ENCODE results near the gene MYL4.
"Not testable (repeated sequence)": the region's sequence is repeated elsewhere in the genome, so short reads cannot be mapped to it uniquely, and the experiment has no call there.

MYL4 gene

DNA sequence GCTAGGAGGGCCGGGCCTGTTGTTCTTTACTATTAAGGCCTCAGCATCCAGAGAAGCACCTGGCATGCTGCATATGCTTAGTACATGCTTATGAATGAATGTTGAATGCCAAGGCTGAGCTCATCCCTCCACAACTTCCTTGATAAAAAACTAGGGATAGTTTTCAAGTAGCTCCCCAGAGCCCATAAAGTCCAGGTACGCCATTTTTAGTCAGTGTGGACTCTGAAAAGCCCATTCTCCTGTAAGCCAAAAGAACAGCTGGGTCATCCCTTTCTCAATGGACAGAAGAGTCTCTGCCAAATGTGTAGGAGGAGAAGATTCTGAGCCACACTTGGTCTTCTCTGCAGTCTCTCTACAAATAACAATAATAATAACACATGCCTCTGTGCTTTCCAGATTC lies 35.5 kb downstream of the MYL4 start:
- no peak for DNase-seq

DNA sequence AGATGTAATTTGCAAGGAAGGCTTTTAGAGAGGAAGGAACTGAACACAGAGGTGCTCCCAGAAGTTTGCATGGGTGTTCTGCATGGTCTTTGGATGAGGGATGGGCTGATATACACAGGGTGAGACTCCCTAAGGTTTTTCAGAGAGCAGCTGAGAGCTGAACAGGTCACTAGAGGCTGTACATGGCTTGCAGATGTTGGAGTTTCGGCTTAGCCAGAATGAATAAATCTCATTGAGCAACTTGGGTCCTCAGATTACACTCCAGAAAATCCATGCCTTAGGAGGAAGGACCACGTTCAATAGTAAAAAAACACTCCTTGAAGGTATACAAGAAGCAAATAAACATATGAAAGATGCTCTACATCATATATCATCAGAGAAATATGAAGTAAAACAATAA lies 37.0 kb downstream of the MYL4 start:
- no peak for DNase-seq

DNA sequence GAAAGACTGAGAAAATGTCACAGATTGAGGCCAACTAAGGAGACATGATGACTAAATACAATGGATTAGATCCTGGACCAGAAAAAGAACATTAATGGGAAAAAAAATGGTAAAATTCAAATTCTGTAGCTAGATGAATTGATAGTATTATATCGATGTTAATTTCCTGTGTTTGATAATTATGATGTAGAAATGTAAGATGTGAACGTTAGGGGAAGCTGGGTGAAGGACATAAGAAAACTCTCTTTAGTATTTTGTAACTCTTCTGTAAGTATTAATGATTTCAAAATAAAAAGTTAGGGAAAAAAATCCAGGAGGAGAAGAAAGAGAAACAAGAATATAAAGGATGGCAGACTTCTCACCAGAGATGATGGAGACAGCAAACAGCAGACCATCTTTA lies 41.7 kb downstream of the MYL4 start:
- no peak for DNase-seq

DNA sequence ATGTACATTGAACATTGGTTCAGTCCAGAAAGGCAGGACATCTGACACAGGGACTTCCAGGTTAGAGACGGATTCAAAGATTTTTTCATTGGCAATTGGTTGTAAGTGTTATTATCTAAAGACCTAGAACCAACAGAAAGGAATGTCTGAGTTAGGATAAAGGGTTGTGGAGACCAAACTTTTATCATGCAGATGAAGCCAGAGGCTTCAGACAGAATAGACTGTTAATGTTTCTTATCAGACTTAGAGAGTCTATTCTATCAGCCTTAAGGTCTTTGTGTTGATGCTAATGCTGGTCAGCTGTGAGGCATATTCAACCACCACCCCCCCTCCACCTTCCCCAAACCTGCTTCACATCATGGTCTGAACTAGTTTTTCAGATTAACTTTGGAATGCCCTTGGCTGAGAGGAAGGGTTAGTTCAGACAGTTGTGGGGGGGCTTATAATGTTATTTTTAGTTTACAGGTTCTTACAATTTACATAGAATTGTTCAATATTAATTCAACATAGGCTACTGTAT lies 42.3 kb downstream of the MYL4 start:
- DNase-seq = no peak

DNA sequence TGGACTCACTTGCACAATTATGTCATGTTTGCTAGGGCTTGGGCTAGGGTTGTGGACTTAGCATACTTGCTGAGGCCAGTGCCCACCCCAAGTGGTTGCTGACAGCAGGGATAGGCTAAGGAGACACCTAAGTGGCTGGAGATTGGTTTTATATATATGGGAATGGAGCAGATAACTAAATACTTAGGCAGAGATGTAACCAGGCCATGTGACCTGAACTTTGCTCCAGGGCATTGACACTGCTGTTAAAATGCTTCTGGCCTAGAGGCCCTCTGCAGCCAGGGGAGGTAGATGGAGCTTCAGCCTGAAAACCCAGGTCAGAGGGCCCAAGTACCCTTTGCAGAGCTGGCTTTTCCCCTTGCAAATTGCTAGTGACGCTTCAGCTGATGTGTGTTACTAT lies 43.1 kb downstream of the MYL4 start:
- DNase-seq = no peak

DNA sequence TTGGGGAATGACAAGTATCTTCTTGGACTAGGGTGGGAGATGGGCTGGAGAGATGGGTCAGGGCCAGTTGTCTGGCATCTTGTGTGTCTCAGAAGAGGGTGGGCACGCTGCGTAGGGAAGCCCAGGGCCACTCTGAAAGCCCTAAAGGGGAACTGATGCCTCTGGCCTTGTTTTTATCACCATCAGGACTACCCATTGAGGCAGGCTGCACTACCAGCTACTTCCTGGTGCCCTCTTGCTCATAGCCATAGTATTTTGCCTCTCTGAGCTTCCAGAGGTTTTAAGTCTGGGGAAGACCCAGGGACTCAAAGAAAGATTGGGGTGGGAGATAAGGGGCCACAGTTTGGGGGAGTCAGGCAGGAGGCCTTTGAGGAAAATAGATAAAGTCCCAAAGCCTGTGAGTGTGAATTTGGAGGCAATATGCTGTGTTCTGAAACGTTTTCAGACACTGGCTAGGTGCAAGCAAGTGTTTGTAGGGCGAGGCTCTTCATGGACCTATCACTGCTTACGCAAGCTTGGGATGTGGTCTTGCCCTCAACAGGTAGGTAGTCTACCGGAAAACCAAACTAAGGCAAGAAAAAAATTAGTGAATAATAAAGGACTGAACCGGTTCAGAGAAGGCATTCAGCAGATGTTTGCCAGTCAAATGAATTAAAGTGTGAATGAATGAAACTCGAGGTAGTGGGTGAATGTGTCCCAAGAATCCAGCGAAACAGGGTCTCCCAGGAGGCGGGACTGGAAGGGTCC lies 43.8 kb downstream of the MYL4 start:
- DNase-seq = no peak

DNA sequence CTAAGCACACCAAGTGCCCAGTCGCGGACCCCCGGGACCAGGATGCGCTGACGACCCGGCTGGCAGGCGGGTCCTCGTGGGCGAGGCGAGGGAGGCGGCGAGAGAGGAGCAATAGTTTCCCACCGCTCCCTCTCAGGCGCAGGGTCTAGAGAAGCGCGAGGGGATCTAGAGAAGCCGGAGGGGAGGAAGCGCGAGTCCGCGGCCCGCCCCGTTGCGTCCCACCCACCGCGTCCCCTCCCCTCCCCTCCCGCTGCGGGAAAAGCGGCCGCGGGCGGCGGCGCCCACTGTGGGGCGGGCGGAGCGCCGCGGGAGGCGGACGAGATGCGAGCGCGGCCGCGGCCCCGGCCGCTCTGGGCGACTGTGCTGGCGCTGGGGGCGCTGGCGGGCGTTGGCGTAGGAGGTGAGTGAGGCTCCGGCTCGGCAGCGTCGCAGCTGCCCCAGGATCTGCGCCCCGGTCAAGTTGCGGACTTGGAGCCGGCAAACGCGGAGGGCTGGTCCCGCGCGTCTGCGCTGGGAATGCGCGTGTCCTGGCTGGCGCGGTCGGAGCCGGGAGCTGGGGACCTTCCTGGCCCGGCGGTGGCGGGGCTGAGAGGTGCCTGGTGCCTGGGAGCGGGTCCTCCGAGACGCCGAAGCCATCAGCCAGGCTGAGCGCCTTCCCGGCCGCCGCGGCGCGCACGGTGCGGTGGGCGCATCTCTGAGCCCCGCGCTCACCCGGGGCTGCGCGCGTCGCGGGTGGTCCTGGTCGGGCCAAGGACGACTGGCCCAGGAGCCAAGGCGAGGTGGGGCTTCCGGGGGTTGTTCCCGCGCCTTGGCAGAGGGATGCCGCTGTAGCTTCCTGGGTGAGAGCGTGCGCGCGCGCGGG lies 44.6 kb downstream of the MYL4 start, which contains the start of gene ITGB3:
Gene ITGB3 (plus strand): TSS at position 287 of the 862 bp plus-strand sequence. CDS start 35 bp downstream, at position 322.
- peak; percentile 80 for DNase-seq

DNA sequence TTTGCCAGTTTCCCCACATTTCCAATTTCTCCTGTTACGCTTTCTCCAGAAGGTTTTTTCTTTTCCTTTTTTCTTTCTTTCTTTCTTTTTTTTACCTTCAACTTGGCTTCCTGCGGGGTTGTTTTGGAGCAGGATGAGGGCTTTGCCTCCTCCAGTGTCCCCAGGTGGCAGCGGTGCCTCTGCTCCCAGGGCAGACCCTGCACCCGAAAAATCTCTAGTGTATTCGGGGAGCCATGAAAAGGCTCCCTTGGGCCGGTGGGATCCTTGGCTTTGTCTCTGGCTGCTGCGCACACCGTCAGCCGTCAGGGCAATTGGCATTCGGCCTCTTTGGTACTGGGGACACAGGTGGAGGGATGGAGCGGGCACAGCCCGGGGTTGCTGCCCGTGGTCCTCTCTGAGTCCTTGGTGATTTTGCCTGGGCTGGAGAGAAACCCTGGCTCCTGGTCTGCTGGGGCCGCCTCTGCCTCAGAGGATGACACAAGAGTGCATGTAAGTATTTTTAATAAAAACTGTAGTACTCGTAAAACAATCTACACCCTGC lies 45.3 kb downstream of the MYL4 start:
- DNase-seq = no peak

DNA sequence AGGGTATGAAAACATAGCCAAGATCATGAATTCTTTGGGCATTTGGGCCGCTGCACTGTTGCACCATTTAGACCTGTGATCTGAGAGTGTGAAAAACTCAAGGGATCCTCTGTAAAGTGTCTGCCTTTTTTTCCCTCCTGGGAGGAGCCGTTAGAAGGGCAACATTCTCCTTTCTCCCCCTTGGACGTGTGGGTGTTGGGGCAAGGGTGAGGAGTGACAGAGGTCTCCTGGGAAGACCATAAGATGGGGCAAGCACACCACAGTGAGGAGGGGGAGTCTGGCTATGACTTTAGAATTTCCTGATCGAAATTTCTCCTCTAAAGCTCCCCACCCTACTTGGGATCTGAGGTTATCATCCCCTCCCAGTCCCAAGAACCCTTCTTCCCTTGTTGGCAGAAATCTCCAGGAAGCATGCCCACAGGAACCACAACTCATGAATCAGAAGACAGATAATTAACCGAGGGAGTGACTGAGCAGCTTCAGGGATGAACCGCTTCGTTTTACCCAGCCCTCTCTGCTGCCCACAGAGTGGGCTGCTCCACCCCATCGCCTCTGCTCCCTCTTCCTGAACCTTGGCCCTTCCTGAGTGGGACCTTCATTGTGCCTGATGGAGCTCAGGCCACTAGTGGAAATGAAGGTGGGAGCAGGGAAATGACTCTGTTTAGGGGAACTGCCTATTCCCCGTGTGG lies 48.6 kb downstream of the MYL4 start:
- DNase-seq = peak; percentile 41

DNA sequence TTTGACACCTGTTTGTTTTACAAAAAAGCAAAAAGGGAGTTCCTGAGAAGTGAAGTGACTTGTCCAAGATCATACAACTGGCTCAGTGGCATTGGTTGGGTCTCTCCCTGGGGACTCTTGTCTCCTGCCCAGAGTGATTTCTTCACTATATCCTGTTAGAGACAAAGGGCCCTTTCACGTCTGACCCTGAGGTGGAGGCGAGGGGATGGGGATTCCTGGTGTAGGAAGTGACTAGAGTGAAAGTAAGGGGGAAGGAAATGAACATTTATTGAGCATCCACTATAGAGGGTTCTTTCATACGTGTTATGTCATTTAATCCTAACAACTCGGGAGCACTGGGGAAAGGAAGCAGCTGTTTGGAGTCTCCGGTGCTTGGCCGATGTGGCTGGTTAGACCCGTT lies 53.4 kb downstream of the MYL4 start:
- DNase-seq = no peak

DNA sequence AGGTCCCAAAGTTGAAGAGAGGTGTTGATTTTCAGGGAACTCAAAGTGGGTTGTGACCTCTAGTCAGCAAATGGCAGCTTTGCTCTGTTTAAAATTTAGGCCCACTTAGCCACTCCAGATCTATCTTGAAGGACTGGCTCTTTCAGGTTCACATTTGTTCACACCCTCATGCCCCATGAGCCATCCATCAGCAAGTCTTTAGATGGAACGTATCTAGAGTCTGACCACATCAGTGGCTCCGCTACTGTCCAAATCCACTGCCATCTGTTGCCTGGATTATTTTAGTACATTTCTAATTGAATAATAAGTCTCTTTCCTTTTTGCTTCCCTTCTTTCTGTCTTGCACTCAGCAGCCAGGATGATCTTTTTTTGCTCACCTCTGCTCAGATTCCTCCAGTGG lies 55.0 kb downstream of the MYL4 start:
- no peak for DNase-seq

DNA sequence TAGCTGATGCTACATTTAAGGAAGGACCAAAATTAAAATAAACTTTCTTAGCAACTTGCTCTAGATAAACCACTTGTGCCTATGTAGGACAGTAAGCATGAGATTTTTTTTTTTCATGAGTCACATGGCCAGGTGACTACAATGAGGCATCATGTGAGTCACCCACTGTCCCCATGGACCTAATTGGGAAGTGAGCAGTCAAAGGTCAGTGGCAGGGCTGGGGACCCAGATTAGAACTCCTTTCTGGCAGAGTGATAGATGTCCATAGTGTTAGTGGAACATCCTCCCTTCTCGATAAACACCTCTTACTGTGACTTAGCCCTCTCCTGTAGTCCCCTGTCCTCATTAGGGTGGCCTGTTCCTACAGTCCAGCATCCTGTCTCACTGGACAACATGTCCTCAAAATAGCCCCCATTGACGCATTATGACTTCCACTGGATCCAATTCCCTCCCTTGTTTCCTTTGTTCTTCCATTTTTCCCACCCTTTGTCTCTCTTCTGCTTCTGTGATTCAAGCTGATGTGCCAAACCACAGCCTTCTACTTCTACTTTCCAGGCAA lies 56.9 kb downstream of the MYL4 start:
- DNase-seq = no peak

DNA sequence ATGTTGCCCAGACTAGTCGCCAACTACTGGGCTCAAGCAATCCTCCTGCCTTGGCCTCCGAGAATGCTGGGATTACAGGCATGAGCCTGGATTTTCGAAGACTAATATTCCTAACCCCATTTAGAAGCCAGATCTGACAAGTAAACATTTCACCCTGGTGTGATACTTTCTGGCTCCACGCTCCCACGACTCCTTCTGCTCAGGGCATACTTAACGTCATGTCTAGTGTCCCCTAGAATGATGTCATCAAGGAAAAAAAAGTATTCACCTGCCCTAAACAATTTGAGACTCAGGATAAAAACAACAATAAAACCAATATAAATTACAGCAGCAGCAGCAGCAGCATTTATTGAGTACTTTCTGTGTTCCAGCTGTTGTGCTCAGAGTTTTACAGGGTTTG lies 57.6 kb downstream of the MYL4 start:
- DNase-seq = no peak

DNA sequence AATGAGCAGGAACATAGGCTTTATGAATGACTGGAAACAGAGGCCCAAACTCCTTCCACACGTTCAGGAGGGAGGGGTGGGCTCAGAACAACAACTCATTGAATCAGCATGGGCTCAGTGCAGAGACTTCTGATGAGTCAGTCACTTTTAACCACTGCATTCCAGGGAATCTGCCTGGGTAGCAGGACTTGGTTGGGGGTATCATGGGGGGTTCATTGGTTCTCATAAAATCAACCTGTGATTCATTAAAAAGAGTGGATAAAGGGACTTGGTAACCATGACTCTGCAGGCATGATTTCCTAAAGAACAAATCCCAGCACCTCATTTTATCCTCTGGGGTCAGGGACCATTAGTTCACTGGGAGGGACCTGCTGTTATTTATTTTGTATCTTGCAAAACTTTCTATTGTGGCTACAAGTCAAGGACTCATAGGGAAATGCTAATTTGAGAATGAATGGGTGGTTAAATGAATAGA lies 58.2 kb downstream of the MYL4 start:
- no peak for DNase-seq

DNA sequence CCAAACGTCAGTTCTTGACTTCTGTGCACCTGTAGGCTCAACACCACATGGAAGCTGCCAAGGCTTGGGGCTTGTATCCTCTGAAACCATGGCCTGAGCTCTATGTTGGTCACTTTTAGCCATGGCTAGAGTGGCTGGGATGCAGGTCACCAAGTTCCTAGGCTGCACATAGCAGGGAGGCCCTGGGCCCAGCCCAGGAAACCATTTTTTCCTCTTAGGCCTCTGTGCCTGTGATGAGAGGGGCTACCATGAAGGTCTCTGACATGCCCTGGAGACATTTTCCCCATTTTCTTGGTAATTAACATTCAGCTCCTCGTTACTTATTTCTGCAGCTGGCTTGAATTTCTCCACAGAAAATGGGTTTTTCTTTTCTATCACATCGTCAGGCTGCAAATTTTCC lies 59.8 kb downstream of the MYL4 start:
- DNase-seq = not testable (repeated sequence)

DNA sequence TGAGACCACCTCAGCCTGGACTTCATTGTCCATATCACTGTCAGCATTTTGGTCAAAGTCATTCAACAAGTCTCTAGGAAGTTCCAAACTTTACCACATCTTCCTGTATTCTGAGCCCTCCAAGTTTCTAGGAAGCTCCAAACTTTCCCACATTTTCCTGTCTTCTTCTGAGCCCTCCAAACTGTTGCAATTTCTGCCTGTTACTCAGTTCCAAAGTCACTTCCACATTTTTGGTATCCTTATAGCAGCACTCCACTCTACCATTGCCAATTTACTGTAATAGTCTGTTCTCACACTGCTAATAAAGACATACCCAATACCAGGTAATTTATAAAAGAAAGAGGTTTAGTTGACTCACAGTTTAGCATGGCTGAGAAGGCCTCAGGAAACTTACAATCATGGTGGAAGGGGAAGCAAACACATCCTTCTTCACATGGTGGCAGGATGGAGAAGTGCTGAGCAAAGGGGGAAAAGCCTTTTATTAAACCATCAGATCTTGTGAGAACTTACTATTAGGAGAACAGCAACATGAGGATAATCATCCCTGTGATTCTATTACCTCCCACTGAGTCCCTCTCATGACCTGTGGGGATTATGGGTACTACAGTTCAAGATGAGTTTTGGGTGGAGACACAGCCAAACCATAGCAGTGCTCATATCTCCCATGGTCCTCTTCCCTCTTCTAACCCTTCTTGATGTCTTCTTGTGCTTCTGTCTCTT lies 60.6 kb downstream of the MYL4 start:
- not testable (repeated sequence) for DNase-seq

DNA sequence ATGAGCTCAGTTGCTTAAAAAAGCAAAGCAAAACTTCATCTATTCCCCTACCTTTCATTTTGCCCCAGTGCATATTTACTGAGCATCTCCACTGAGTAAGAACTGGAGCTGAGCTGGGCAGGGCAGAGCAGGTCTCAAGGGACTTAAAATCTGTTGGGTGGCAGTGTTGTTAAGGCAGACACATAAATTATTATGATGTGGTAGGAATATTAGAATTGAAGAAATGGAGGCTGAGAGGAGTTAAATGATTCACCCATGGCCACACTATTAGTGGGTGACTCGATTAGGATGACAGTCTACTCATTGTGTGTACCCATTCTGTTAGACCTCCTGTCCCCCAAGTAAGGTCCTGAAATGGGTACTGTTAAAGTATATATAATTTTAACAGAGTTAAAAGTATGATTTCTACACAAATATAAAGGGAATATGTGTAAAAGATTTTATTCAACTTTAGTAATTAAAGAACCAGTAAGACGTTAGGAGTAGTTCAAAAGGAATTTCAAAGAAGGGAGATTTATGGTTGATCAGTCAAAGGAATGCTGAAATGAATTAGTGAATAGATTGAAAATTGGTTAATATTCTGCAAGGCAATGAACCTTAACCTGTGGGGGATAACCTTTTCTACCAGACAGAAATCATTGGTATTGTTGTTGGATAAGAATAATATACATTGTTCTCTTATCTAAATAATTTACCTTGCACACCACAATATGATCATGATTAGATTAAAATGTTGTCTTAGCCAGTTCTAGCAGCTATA lies 62.0 kb downstream of the MYL4 start:
- DNase-seq = no peak

DNA sequence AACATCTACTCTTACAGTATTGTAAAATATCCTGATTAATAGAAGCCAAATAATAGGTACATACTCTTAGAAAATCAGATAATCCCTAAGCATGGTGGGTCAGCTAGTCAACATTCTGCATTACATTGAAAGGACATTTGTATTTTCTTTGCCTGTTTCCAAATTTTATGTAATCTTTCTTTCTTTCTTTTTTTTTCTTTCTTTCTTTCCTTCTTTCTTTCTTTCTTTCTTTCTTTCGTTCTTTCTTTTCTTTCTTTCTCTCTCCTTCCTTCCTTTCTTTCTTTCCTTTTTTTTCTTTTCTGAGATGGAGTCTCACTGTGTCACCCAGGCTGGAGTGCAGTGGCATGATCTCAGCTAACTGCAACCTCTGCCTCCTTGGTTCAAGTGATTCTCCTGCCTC lies 63.3 kb downstream of the MYL4 start:
- DNase-seq = no peak

DNA sequence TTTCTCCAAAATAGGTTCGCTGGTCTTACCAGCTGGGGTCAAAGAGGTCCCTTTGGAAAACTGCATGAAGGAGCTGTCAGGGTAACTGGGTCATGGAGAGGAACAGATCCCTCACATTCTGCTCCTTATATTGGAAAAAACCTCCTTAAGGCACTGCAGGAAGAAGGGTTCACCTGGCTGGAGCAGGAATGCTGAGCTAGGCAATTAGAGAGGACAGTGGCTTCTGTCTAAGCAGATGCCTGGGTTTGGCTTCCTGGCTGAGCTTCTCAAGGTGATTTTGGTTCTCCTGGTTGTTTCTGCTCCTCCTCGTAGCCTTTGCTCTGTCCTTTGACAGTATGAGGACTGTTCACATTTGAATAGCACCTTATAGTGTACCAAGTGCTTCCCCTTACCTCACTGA lies 64.1 kb downstream of the MYL4 start:
- no peak for DNase-seq
